ENCODE data around the gene IFNA21.

GRCh38 chr9:21172156-21172555 is 5.7 kb upstream of the IFNA21 start:
- TF ChIP-seq SIN3A (IDR thresholded peaks at IDR 0.05; ENCODE audit: borderline replicate concordance, insufficient read depth, low read length) (no peak), POLR2AphosphoS5 (IDR thresholded peaks at IDR 0.05; ENCODE audit: low read depth, low read length) (no peak)
